ENCODE data around the gene GHRHR.

- TF ChIP-seq CTCF (IDR thresholded peaks at IDR 0.05) (no peak), POLR2A (IDR thresholded peaks at IDR 0.05) (no peak)
Observed at GRCh38 chr7:30934732-30935568, 28.8 kb upstream of the GHRHR start.
